ENCODE data around the gene CNTNAP5. TPM values are rescaled to one million over a fixed set of nuclear protein-coding genes. Genes with fewer than 3 reads are reported as not detected.

Gene CNTNAP5
- total and polyA plus RNA-seq, 5 donors from 2014 or later, result not detected

GRCh38 chr2:124131276-124131675, 106.2 kb downstream of the CNTNAP5 start:
- no peak overlapping the region for H3K27ac Mint-ChIP-seq
- Histone ChIP-seq H3K36me3 (ENCODE audit: control insufficient read depth, insufficient read depth, low read length) (no peaks in the 10 kb centered on the region), H3K27ac (ENCODE audit: insufficient read depth, low read length, poor library complexity, severe bottlenecking) (no peak overlapping the region), H3K4me1 (ENCODE audit: control insufficient read depth, insufficient read depth, low read length, poor library complexity, severe bottlenecking) (no peaks in the 10 kb centered on the region), H3K27me3 (ENCODE audit: control insufficient read depth, insufficient read depth, low read length) (no peaks in the 10 kb centered on the region), H3K9me3 (ENCODE audit: control insufficient read depth in 2 of 2, low read length in 2 of 2) (no peaks in the 10 kb centered on the region), H3K4me3 (ENCODE audit: low read depth, low read length) (no peak overlapping the region)
- H3K4me3 Mint-ChIP-seq, result no peak overlapping the region
- H3K9me3 Mint-ChIP-seq, result peaks cover 0 to 21% (median 6%) of the 10 kb centered on the region in 7 donors
- no peaks in the 10 kb centered on the region for H3K4me1 Mint-ChIP-seq
- ATAC-seq (ENCODE audit: low read depth in 2 of 2) (no peak), DNase-seq (no peak)
- no peaks in the 10 kb centered on the region for H3K36me3 Mint-ChIP-seq
- no peaks in the 10 kb centered on the region for H3K27me3 Mint-ChIP-seq

DNA sequence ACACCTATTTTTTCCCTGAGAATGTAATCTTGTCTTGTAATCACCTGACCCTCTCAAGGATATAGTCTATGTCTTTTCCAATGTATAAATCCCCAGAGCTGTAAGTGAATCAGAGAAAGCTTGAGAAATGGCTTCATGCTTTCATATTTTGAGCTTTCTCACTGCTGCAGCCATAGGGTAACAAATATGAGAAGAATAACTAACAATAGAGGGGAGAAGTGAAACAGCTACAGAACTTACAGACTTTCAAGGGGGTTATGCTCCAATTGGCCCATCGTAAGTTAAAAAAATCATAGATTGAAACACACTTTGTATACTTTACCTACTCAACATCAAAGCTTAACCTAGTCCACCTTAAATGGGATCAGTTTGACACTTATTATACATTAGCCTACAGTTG, 111.0 kb downstream of the CNTNAP5 start:
- no peak for DNase-seq
- Histone ChIP-seq H3K9me3 (ENCODE audit: control insufficient read depth in 2 of 2, low read length in 2 of 2) (no peaks in the 10 kb centered on the region), H3K36me3 (ENCODE audit: control insufficient read depth, insufficient read depth, low read length) (no peaks in the 10 kb centered on the region), H3K4me3 (ENCODE audit: low read depth, low read length) (no peak overlapping the region), H3K4me1 (ENCODE audit: control insufficient read depth, insufficient read depth, low read length, poor library complexity, severe bottlenecking) (no peaks in the 10 kb centered on the region), H3K27ac (ENCODE audit: insufficient read depth, low read length, poor library complexity, severe bottlenecking) (no peak overlapping the region), H3K27me3 (ENCODE audit: control insufficient read depth, insufficient read depth, low read length) (no peaks in the 10 kb centered on the region)
- Mint-ChIP-seq H3K27me3 (no peaks in the 10 kb centered on the region), H3K9me3 (peaks cover 1 to 13% (median 7%) of the 10 kb centered on the region in 7 donors), H3K36me3 (no peaks in the 10 kb centered on the region), H3K4me3 (no peak overlapping the region), H3K4me1 (no peaks in the 10 kb centered on the region), H3K27ac (no peak overlapping the region)
- no peak for ATAC-seq (ENCODE audit: low read depth in 2 of 2)

DNA sequence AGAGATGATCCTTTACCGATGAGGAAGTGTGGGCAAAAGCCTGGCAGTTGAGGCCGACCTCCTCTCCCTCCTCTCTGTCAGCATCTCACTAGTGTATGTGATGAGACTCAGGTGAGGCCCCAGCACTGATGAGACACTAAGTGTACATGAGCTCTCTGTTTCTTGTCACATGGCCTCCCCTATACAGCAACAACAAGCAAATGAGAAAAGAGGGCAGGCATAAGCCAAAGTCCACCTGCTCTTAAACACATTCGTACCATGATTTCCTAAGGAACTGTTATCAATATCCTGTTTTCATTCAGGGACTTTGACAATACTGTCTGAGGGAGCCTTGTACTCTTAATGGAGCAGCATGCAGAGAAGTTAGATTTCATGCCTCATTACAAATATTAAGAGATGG, 113.0 kb downstream of the CNTNAP5 start:
- Mint-ChIP-seq H3K36me3 (no peaks in the 10 kb centered on the region), H3K4me1 (no peaks in the 10 kb centered on the region), H3K27ac (no peak overlapping the region), H3K4me3 (no peak overlapping the region), H3K27me3 (no peaks in the 10 kb centered on the region), H3K9me3 (peaks cover 1 to 13% (median 6%) of the 10 kb centered on the region in 7 donors)
- no peaks in the 10 kb centered on the region for H3K36me3 ChIP-seq (ENCODE audit: control insufficient read depth, insufficient read depth, low read length)
- no peak overlapping the region for H3K4me3 ChIP-seq (ENCODE audit: low read depth, low read length)
- no peak for ATAC-seq (ENCODE audit: low read depth in 2 of 2)
- no peaks in the 10 kb centered on the region for H3K9me3 ChIP-seq (ENCODE audit: control insufficient read depth in 2 of 2, low read length in 2 of 2)
- DNase-seq, result no peak
- H3K27me3 ChIP-seq (ENCODE audit: control insufficient read depth, insufficient read depth, low read length), result no peaks in the 10 kb centered on the region
- no peak overlapping the region for H3K27ac ChIP-seq (ENCODE audit: insufficient read depth, low read length, poor library complexity, severe bottlenecking)
- H3K4me1 ChIP-seq (ENCODE audit: control insufficient read depth, insufficient read depth, low read length, poor library complexity, severe bottlenecking), result no peaks in the 10 kb centered on the region

DNA sequence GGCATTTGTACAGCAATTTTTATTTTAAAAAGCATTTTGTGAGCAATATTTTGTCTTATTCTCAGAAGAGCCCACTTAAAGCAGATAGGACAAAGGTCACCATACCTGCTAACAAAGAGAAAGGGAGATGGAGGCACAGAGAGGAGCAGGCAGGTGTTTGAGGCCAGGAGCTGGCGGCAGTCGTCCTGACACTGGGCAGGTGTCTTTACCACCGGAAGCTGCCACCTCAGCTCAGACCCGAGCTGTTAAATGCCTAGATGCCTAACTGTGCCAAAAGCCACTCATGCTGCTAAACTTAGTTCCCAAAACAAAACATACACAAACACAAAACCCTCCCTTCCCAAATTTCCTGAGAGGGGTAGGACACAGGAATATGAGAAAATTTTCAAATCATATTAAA, 120.9 kb downstream of the CNTNAP5 start:
- no peak overlapping the region for H3K27ac Mint-ChIP-seq
- no peaks in the 10 kb centered on the region for H3K27me3 Mint-ChIP-seq
- H3K4me3 Mint-ChIP-seq, result no peak overlapping the region
- Histone ChIP-seq H3K9me3 (ENCODE audit: control insufficient read depth in 2 of 2, low read length in 2 of 2) (no peaks in the 10 kb centered on the region), H3K4me1 (ENCODE audit: control insufficient read depth, insufficient read depth, low read length, poor library complexity, severe bottlenecking) (no peaks in the 10 kb centered on the region), H3K4me3 (ENCODE audit: low read depth, low read length) (no peak overlapping the region), H3K36me3 (ENCODE audit: control insufficient read depth, insufficient read depth, low read length) (no peaks in the 10 kb centered on the region), H3K27ac (ENCODE audit: insufficient read depth, low read length, poor library complexity, severe bottlenecking) (no peak overlapping the region), H3K27me3 (ENCODE audit: control insufficient read depth, insufficient read depth, low read length) (no peaks in the 10 kb centered on the region)
- DNase-seq, result no peak
- no peaks in the 10 kb centered on the region for H3K36me3 Mint-ChIP-seq
- ATAC-seq (ENCODE audit: low read depth in 2 of 2), result no peak
- no peaks in the 10 kb centered on the region for H3K4me1 Mint-ChIP-seq
- peaks cover 0 to 8% (median 5%) of the 10 kb centered on the region in 7 donors for H3K9me3 Mint-ChIP-seq

- no peak overlapping the region for H3K27ac Mint-ChIP-seq
Observed at GRCh38 chr2:124147552-124147951, 122.5 kb downstream of the CNTNAP5 start.

DNA sequence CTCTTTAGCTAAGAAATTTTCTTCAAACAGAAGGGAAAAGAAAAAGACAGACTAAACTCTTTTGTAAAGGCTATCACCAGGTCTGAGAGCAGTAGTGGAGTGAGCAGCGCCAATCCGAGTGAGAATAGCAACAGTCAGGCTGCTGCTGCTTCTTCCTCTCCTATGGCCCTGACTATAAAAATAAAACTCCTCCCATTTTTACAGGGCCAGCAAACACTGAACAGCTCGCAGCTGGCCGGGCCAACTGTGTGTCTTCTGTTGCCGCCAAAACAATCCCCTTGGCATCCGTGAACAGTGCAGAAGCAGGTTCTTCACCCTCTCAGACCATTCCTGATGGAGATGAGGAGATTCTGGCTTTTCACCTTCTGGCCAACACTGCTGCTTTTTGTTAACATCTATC, 124.5 kb downstream of the CNTNAP5 start:
- Histone ChIP-seq H3K4me1 (ENCODE audit: control insufficient read depth, insufficient read depth, low read length, poor library complexity, severe bottlenecking) (no peaks in the 10 kb centered on the region), H3K27me3 (ENCODE audit: control insufficient read depth, insufficient read depth, low read length) (no peaks in the 10 kb centered on the region), H3K9me3 (ENCODE audit: control insufficient read depth in 2 of 2, low read length in 2 of 2) (peaks cover 0 to 5% of the 10 kb centered on the region in 2 experiments), H3K27ac (ENCODE audit: insufficient read depth, low read length, poor library complexity, severe bottlenecking) (no peak overlapping the region), H3K36me3 (ENCODE audit: control insufficient read depth, insufficient read depth, low read length) (no peaks in the 10 kb centered on the region), H3K4me3 (ENCODE audit: low read depth, low read length) (no peak overlapping the region)
- DNase-seq (no peak), ATAC-seq (ENCODE audit: low read depth in 2 of 2) (no peak)
- H3K27ac Mint-ChIP-seq, result no peak overlapping the region
- H3K4me3 Mint-ChIP-seq, result no peak overlapping the region
- no peaks in the 10 kb centered on the region for H3K27me3 Mint-ChIP-seq
- no peaks in the 10 kb centered on the region for H3K4me1 Mint-ChIP-seq
- no peaks in the 10 kb centered on the region for H3K36me3 Mint-ChIP-seq
- H3K9me3 Mint-ChIP-seq, result peaks cover 3 to 20% (median 8%) of the 10 kb centered on the region in 7 donors

More at GRCh38 chr2:124147552-124147951, 122.5 kb downstream of the CNTNAP5 start:
- Mint-ChIP-seq H3K4me1 (no peaks in the 10 kb centered on the region), H3K36me3 (no peaks in the 10 kb centered on the region), H3K9me3 (peaks cover 0 to 15% (median 8%) of the 10 kb centered on the region in 7 donors), H3K27me3 (no peaks in the 10 kb centered on the region), H3K4me3 (no peak overlapping the region)
- Histone ChIP-seq H3K27me3 (ENCODE audit: control insufficient read depth, insufficient read depth, low read length) (no peaks in the 10 kb centered on the region), H3K36me3 (ENCODE audit: control insufficient read depth, insufficient read depth, low read length) (no peaks in the 10 kb centered on the region), H3K4me1 (ENCODE audit: control insufficient read depth, insufficient read depth, low read length, poor library complexity, severe bottlenecking) (no peaks in the 10 kb centered on the region), H3K27ac (ENCODE audit: insufficient read depth, low read length, poor library complexity, severe bottlenecking) (no peak overlapping the region), H3K4me3 (ENCODE audit: low read depth, low read length) (no peak overlapping the region), H3K9me3 (ENCODE audit: control insufficient read depth in 2 of 2, low read length in 2 of 2) (peaks cover 0 to 1% of the 10 kb centered on the region in 2 experiments)
- ATAC-seq (ENCODE audit: low read depth in 2 of 2), result no peak
- DNase-seq, result no peak

DNA sequence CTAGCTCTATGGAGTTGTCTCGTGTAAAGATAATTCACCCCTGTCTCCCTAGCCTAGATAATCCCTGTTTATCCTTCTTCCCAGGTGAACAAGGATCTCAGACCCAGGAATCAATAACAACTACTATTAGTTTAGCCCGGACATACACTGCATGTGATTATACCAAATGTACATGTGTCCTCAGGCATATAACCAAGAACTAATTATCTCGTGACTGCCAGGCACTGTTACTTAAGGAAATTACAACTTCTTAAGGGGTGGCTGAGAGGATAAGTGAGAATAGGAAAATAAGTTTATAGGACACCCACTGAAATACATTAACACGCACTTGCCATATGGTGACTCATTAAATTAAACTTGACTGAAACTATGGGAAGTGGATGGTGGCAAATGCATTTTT, 126.6 kb downstream of the CNTNAP5 start:
- peaks cover 0 to 5% of the 10 kb centered on the region in 2 experiments for H3K9me3 ChIP-seq (ENCODE audit: control insufficient read depth in 2 of 2, low read length in 2 of 2)
- no peak overlapping the region for H3K27ac Mint-ChIP-seq
- H3K36me3 ChIP-seq (ENCODE audit: control insufficient read depth, insufficient read depth, low read length), result no peaks in the 10 kb centered on the region
- no peaks in the 10 kb centered on the region for H3K27me3 Mint-ChIP-seq
- H3K4me3 ChIP-seq (ENCODE audit: low read depth, low read length), result no peak overlapping the region
- DNase-seq, result no peak
- H3K4me3 Mint-ChIP-seq, result no peak overlapping the region
- no peaks in the 10 kb centered on the region for H3K4me1 ChIP-seq (ENCODE audit: control insufficient read depth, insufficient read depth, low read length, poor library complexity, severe bottlenecking)
- H3K27me3 ChIP-seq (ENCODE audit: control insufficient read depth, insufficient read depth, low read length), result no peaks in the 10 kb centered on the region
- no peak for ATAC-seq (ENCODE audit: low read depth in 2 of 2)
- peaks cover 3 to 23% (median 7%) of the 10 kb centered on the region in 7 donors for H3K9me3 Mint-ChIP-seq
- H3K4me1 Mint-ChIP-seq, result no peaks in the 10 kb centered on the region
- no peaks in the 10 kb centered on the region for H3K36me3 Mint-ChIP-seq
- no peak overlapping the region for H3K27ac ChIP-seq (ENCODE audit: insufficient read depth, low read length, poor library complexity, severe bottlenecking)

DNA sequence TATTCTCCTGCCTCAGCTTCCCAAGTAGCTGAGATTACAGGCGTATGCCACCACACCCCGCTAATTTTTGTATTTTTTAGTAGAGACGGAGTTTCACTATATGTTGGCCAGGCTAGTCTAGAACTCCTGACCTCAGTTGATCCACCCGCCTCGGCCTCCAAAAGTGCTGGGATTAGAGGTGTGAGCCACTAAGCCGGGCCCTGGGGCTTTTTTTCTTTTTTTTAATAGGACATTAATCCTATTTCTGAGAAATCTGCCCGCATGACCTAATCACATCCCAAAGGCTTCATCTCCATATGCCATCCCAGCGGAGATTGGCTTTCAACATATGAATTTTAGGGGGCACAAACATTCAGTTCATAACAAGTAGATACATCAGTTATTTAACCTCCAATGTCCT, 128.6 kb downstream of the CNTNAP5 start:
- Histone ChIP-seq H3K27ac (ENCODE audit: insufficient read depth, low read length, poor library complexity, severe bottlenecking) (no peak overlapping the region), H3K9me3 (ENCODE audit: control insufficient read depth in 2 of 2, low read length in 2 of 2) (peaks cover 0 to 5% of the 10 kb centered on the region in 2 experiments), H3K4me3 (ENCODE audit: low read depth, low read length) (no peak overlapping the region), H3K36me3 (ENCODE audit: control insufficient read depth, insufficient read depth, low read length) (no peaks in the 10 kb centered on the region), H3K27me3 (ENCODE audit: control insufficient read depth, insufficient read depth, low read length) (no peaks in the 10 kb centered on the region), H3K4me1 (ENCODE audit: control insufficient read depth, insufficient read depth, low read length, poor library complexity, severe bottlenecking) (no peaks in the 10 kb centered on the region)
- no peaks in the 10 kb centered on the region for H3K27me3 Mint-ChIP-seq
- no peak overlapping the region for H3K27ac Mint-ChIP-seq
- no peak overlapping the region for H3K4me3 Mint-ChIP-seq
- peaks cover 0 to 23% (median 6%) of the 10 kb centered on the region in 7 donors for H3K9me3 Mint-ChIP-seq
- no peaks in the 10 kb centered on the region for H3K4me1 Mint-ChIP-seq
- DNase-seq (no peak), ATAC-seq (ENCODE audit: low read depth in 2 of 2) (no peak)
- no peaks in the 10 kb centered on the region for H3K36me3 Mint-ChIP-seq

Measured in CD4-positive, CD25-positive, alpha-beta regulatory T cell (primary cell).